Large intestine (tissue), 12 donors: ENCODE data around the gene BBS5. TPM values are rescaled to one million over a fixed set of nuclear protein-coding genes. Genes with fewer than 3 reads are reported as not detected.
"Not testable (repeated sequence)": the region's sequence is repeated elsewhere in the genome, so short reads cannot be mapped to it uniquely, and the experiment has no call there.

Experiments used
- DNase-seq, 2 donors: peaks; one replicate each; pipeline versions ENCODE4 v3.0.0 to v3.0.0-alpha.2; 2013
- H3K27ac ChIP-seq: one replicate; pipeline ENCODE4 v1.5.1; 2013; ENCODE audit warnings: low read length
- H3K27me3 ChIP-seq: 2 replicates; pipeline ENCODE4 v1.6.1; 2013; ENCODE audit warnings: low read length; ENCODE audit not compliant: control insufficient read depth, insufficient read depth
- H3K36me3 ChIP-seq: 2 replicates; pipeline ENCODE4 v1.6.1; 2013; ENCODE audit warnings: low read length; ENCODE audit not compliant: control insufficient read depth, insufficient read depth
- H3K4me1 ChIP-seq: one replicate; pipeline ENCODE4 v1.6.1; 2013; ENCODE audit warnings: low read length; ENCODE audit not compliant: control insufficient read depth, insufficient read depth
- H3K4me3 ChIP-seq: one replicate; pipeline ENCODE4 v1.5.1; 2013; ENCODE audit warnings: low read length
- H3K9me3 ChIP-seq: one replicate; pipeline ENCODE4 v1.6.1; 2013; ENCODE audit warnings: mild to moderate bottlenecking, low read depth, low read length, moderate library complexity; ENCODE audit not compliant: control insufficient read depth
- WGBS: methylation state at CpG from one replicate; pipeline ENCODE4 v1.1.5; 2013; ENCODE audit warnings: low lambda C conversion rate; ENCODE audit not compliant: insufficient coverage; 5-methylcytosine and 5-hydroxymethylcytosine counted together
- long read RNA-seq, 11 donors: transcript quantifications; one replicate each; lab custom pipeline, GENCODE V29; 2026
- polyA plus RNA-seq: library from polyadenylated mRNA; unstranded; fragments of 120-200 nt; gene quantifications from one replicate; pipeline ENCODE4 v1.2.1, GENCODE V29; 2013

The BBS5 gene
- 5.8 TPM for polyA plus RNA-seq
- long read RNA-seq, donor 1 = 0 reads
- long read RNA-seq, donor 2, partial matches to known transcripts = 5 of 9 reads
- long read RNA-seq, donor 2, other reads (novel, unspliced or antisense) = 0 of 9 reads
- long read RNA-seq, donor 3 = 0 reads
- long read RNA-seq, donor 4, partial matches to known transcripts = 0 of 1 reads
- long read RNA-seq, donor 4, other reads (novel, unspliced or antisense) = 0 of 1 reads
- long read RNA-seq, donor 5, partial matches to known transcripts = 0 of 1 reads
- long read RNA-seq, donor 5, other reads (novel, unspliced or antisense) = 0 of 1 reads
- long read RNA-seq, donor 6 = 0 reads
- long read RNA-seq, donor 7, partial matches to known transcripts = 0 of 2 reads
- long read RNA-seq, donor 7, other reads (novel, unspliced or antisense) = 0 of 2 reads
- long read RNA-seq, donor 8, partial matches to known transcripts = 0 of 1 reads
- long read RNA-seq, donor 8, other reads (novel, unspliced or antisense) = 0 of 1 reads
- long read RNA-seq, donor 9 = 0 reads
- long read RNA-seq, donor 10 = 0 reads
- long read RNA-seq, donor 11 = 0 reads

GRCh38 chr2:169479257-169480078 lies at the start of gene BBS5:
BBS5 (plus strand) TSS chr2:169479494; CDS start chr2:169479554, 60 bp downstream.
- DNase-seq = peak; percentile 63 to 84
- Histone ChIP-seq H3K9me3 (no peaks in the 10 kb centered on the region), H3K27me3 (no peaks in the 10 kb centered on the region), H3K4me1 (no peaks in the 10 kb centered on the region), H3K27ac (peak within 1 kb of the TSS; percentile 39), H3K4me3 (peak within 1 kb of the TSS; percentile 63), H3K36me3 (peaks cover 6% of the 10 kb centered on the region)
- WGBS = no CpG with 5 or more reads among the region's 71 CpGs

- not testable (repeated sequence) for H3K36me3 ChIP-seq, H3K4me3 ChIP-seq, H3K4me1 ChIP-seq, H3K27me3 ChIP-seq, DNase-seq, H3K9me3 ChIP-seq, H3K27ac ChIP-seq
Observed at GRCh38 chr2:169431772-169432171, 47.5 kb upstream of the BBS5 start.

GRCh38 chr2:169434236-169434635 lies 45.1 kb upstream of the BBS5 start:
- H3K36me3 ChIP-seq, DNase-seq, H3K9me3 ChIP-seq, H3K4me3 ChIP-seq, H3K27me3 ChIP-seq, H3K4me1 ChIP-seq, H3K27ac ChIP-seq: not testable (repeated sequence)
- no CpG with 5 or more reads among the region's 1 CpG for WGBS

GRCh38 chr2:169438466-169439072 lies 40.7 kb upstream of the BBS5 start:
- no peak overlapping the region for H3K27ac ChIP-seq
- H3K4me3 ChIP-seq = no peak overlapping the region
- H3K27me3 ChIP-seq = peaks cover 8% of the 10 kb centered on the region
- no CpG with 5 or more reads among the region's 3 CpGs for WGBS
- DNase-seq = no peak
- no peaks in the 10 kb centered on the region for H3K4me1 ChIP-seq
- H3K9me3 ChIP-seq = no peaks in the 10 kb centered on the region
- H3K36me3 ChIP-seq = no peaks in the 10 kb centered on the region

- 100% methylated on average over 1 of the region's 3 CpGs for WGBS
- DNase-seq = no peak
- Histone ChIP-seq H3K9me3 (no peaks in the 10 kb centered on the region), H3K27me3 (peaks cover 8% of the 10 kb centered on the region), H3K27ac (no peak overlapping the region), H3K36me3 (no peaks in the 10 kb centered on the region), H3K4me3 (no peak overlapping the region), H3K4me1 (no peaks in the 10 kb centered on the region)
Observed at GRCh38 chr2:169439900-169440299, 39.4 kb upstream of the BBS5 start.

GRCh38 chr2:169446452-169446851 lies 32.8 kb upstream of the BBS5 start:
- Histone ChIP-seq H3K27ac (no peak overlapping the region), H3K36me3 (no peaks in the 10 kb centered on the region), H3K4me3 (no peak overlapping the region), H3K9me3 (no peaks in the 10 kb centered on the region), H3K27me3 (peaks cover 3% of the 10 kb centered on the region), H3K4me1 (no peaks in the 10 kb centered on the region)
- DNase-seq = no peak

- DNase-seq = no peak
- Histone ChIP-seq H3K27ac (no peak overlapping the region), H3K36me3 (no peaks in the 10 kb centered on the region), H3K9me3 (no peaks in the 10 kb centered on the region), H3K4me3 (no peak overlapping the region), H3K27me3 (no peaks in the 10 kb centered on the region), H3K4me1 (no peaks in the 10 kb centered on the region)
- WGBS = 10% methylated on average over 2 of the region's 3 CpGs
Observed at GRCh38 chr2:169448316-169448715, 31.0 kb upstream of the BBS5 start.

- Histone ChIP-seq H3K4me3 (no peak overlapping the region), H3K27ac (no peak overlapping the region), H3K27me3 (no peaks in the 10 kb centered on the region), H3K4me1 (no peaks in the 10 kb centered on the region), H3K9me3 (no peaks in the 10 kb centered on the region), H3K36me3 (no peaks in the 10 kb centered on the region)
- no peak for DNase-seq
- WGBS = 100% methylated on average over 1 of the region's 1 CpG
Observed at GRCh38 chr2:169448865-169449264, 30.4 kb upstream of the BBS5 start.

- Histone ChIP-seq H3K4me3 (no peak overlapping the region), H3K27me3 (no peaks in the 10 kb centered on the region), H3K4me1 (no peaks in the 10 kb centered on the region), H3K9me3 (no peaks in the 10 kb centered on the region), H3K36me3 (no peaks in the 10 kb centered on the region), H3K27ac (no peak overlapping the region)
- DNase-seq = no peak
Observed at GRCh38 chr2:169452080-169452479, 27.2 kb upstream of the BBS5 start.

GRCh38 chr2:169453044-169453443 lies 26.2 kb upstream of the BBS5 start:
- H3K4me3 ChIP-seq, H3K36me3 ChIP-seq, H3K27ac ChIP-seq, DNase-seq, H3K4me1 ChIP-seq, H3K27me3 ChIP-seq, H3K9me3 ChIP-seq: not testable (repeated sequence)
- WGBS = no CpG with 5 or more reads among the region's 9 CpGs
